A549 (cell line): Measurements from ENCODE around the gene GALNT7. TPM values are rescaled to one million over a fixed set of nuclear protein-coding genes. Genes with fewer than 3 reads are reported as not detected.

Experiments used
- ATAC-seq, 2 experiments: fragments of 200-7000 bp in 1 of 2; fragments of >200 bp in 1 of 2; cut with Nextera tagmentation in 1 of 2; cut with Tn5 transposase in 1 of 2; 3 replicates each; pipeline versions ENCODE4 v1.8.0 to v1.9.1; 2018 to 2020; ENCODE audit warnings: mild to moderate bottlenecking in 1 of 2, moderate library complexity in 1 of 2
- CTCF ChIA-PET: fragments of 300-600 bp; sonication (Branson Sonifier 250); formaldehyde crosslinking; extraction: SDS; loops from one replicate; lab custom pipeline; 2021; ENCODE audit warnings: antibody characterized with exemption, inconsistent platforms; lab: Yijun Ruan, JAX
- POLR2A ChIA-PET: fragments of 350-600 bp; formaldehyde crosslinking; extraction: SDS; loops from one replicate; lab custom pipeline; 2021; ENCODE audit warnings: antibody characterized with exemption, inconsistent platforms; lab: Yijun Ruan, JAX
- DNase-seq, 2 experiments: peaks; one replicate each; pipeline versions ENCODE4 v3.0.0 to v3.0.0-alpha.2; 2011 to 2016; ENCODE audit warnings: low read depth in 1 of 2, low spot score in 1 of 2
- FAIRE-seq: peaks from 2 replicates; lab custom pipeline; 2011; peaks lifted over from hg19 to GRCh38; lab: Jason Lieb, UNC
- H3K27ac ChIP-seq, 2 experiments: fragments of >200 bp; sonication (Bioruptor Twin); formaldehyde crosslinking; 3 replicates each; pipeline ENCODE4 v1.5.1; 2016 to 2017
- H3K4me1 ChIP-seq: fragments of >200 bp; sonication (Bioruptor Twin); formaldehyde crosslinking; 3 replicates; pipeline ENCODE4 v1.6.1; 2016
- H3K4me2 ChIP-seq: fragments of >200 bp; sonication (Bioruptor Twin); formaldehyde crosslinking; 3 replicates; pipeline ENCODE4 v1.6.1; 2016
- H3K4me3 ChIP-seq: fragments of >200 bp; sonication (Bioruptor Twin); formaldehyde crosslinking; 3 replicates; pipeline ENCODE4 v1.5.1; 2016
- H3K9me3 ChIP-seq: fragments of >200 bp; sonication (Bioruptor Twin); formaldehyde crosslinking; 3 replicates; pipeline ENCODE4 v1.6.1; 2016
- CBX8 ChIP-seq: fragments of 200-600 bp; sonication (generic); IDR thresholded peaks from 2 replicates; pipeline ENCODE4 v1.6.1; 2016
- CEBPB ChIP-seq, 2 experiments: fragments of >200 bp in 1 of 2; sonication (Bioruptor Twin) in 1 of 2; formaldehyde crosslinking in 1 of 2; IDR thresholded peaks; 2 replicates each; pipeline ENCODE4 v1.6.1; 2012 to 2016
- CHD4 ChIP-seq: fragments of 200-600 bp; sonication (generic); IDR thresholded peaks from 2 replicates; pipeline ENCODE4 v1.6.1; 2016; ENCODE audit warnings: antibody characterized with exemption, mild to moderate bottlenecking, borderline replicate concordance
- EHMT2 ChIP-seq: fragments of 200-600 bp; sonication (generic); IDR thresholded peaks from 2 replicates; pipeline ENCODE4 v1.6.1; 2016; ENCODE audit warnings: antibody characterized with exemption, low read depth, mild to moderate bottlenecking, moderate library complexity
- FOSB ChIP-seq: fragments of 250-450 bp; sonication (Bioruptor Pico); IDR thresholded peaks from 2 replicates; pipeline ENCODE4 v1.5.0; 2020; ENCODE audit warnings: mild to moderate bottlenecking, moderate library complexity
- GATA3 ChIP-seq: IDR thresholded peaks from 2 replicates; pipeline ENCODE4 v1.6.1; 2012; ENCODE audit warnings: borderline replicate concordance
- HES2 ChIP-seq: fragments of >200 bp; sonication (Bioruptor Twin); formaldehyde crosslinking; IDR thresholded peaks from 2 replicates; pipeline ENCODE4 v1.6.1; 2016
- HOXB5 ChIP-seq: fragments of 250-450 bp; sonication (Bioruptor Pico); IDR thresholded peaks from 2 replicates; pipeline ENCODE4 v1.5.0; 2020; ENCODE audit warnings: mild to moderate bottlenecking, moderate library complexity
- KDM1A ChIP-seq: fragments of 200-600 bp; sonication (generic); IDR thresholded peaks from 2 replicates; pipeline ENCODE4 v1.6.1; 2016; ENCODE audit warnings: low read depth, mild to moderate bottlenecking
- MAZ ChIP-seq: fragments of 150-350 bp; IDR thresholded peaks from 2 replicates; pipeline ENCODE4 v1.6.1; 2014; ENCODE audit warnings: antibody characterized with exemption, low read depth, low read length, borderline replicate concordance
- MYC ChIP-seq: IDR thresholded peaks from 2 replicates; pipeline ENCODE4 v1.6.1; 2012; ENCODE audit warnings: mild to moderate bottlenecking, inconsistent platforms, low read length, improper control_type of control experiment, borderline replicate concordance
- NFE2L2 ChIP-seq: fragments of 150-350 bp; conservative IDR thresholded peaks from 2 replicates; pipeline ENCODE4 v1.6.1; 2014; ENCODE audit warnings: low read length
- PHF8 ChIP-seq: fragments of 200-600 bp; sonication (generic); IDR thresholded peaks from 2 replicates; pipeline ENCODE4 v1.6.1; 2016; ENCODE audit warnings: low read depth, mild to moderate bottlenecking, antibody characterized with exemption, moderate library complexity, borderline replicate concordance
- POLR2AphosphoS2 ChIP-seq: conservative IDR thresholded peaks from 2 replicates; pipeline ENCODE4 v1.6.1; 2012; ENCODE audit warnings: low read length, improper control_type of control experiment, inconsistent platforms
- RARB ChIP-seq: fragments of 250-450 bp; sonication (Bioruptor Pico); IDR thresholded peaks from 2 replicates; pipeline ENCODE4 v1.8.0; 2021; ENCODE audit warnings: mild to moderate bottlenecking, moderate library complexity
- REST ChIP-seq: fragments of 200-600 bp; sonication (generic); IDR thresholded peaks from 2 replicates; pipeline ENCODE4 v1.6.1; 2016; ENCODE audit warnings: antibody characterized with exemption, mild to moderate bottlenecking, moderate library complexity
- ZFP36 ChIP-seq: fragments of 450-650 bp; IDR thresholded peaks from 2 replicates; pipeline ENCODE4 v1.6.1; 2014; ENCODE audit warnings: borderline replicate concordance; ENCODE audit not compliant: partially characterized antibody
- WGBS: methylation state at CpG from one replicate; pipeline ENCODE4 v1.1.6; 2017; ENCODE audit errors: missing lambda C conversion rate; 5-methylcytosine and 5-hydroxymethylcytosine counted together
- polyA plus RNA-seq, 4 experiments: library from polyadenylated mRNA; depleted of rRNA in 3 of 4; stranded (reverse); fragments of >200 nt; fragmentation: RNase III in 1 of 4; extraction: RNeasy Plus Mini Kit Qiagen cat#74134 plus additional on column Dnase treatment in 1 of 4; gene quantifications; 2 replicates in 3 of 4; 3 replicates in 1 of 4; pipeline ENCODE4 v1.2.3, GENCODE V29; 2011 to 2017
- TF ChIP-seq, protein P1 (sequence below): fragments of >200 bp; sonication (Bioruptor Twin); formaldehyde crosslinking; IDR thresholded peaks from 3 replicates; pipeline ENCODE4 v1.6.1; 2016
- TF ChIP-seq, protein P2 (sequence below): IDR thresholded peaks from 2 replicates; pipeline ENCODE4 v1.6.1; 2012
- TF ChIP-seq, protein P3 (sequence below): fragments of 250-450 bp; sonication (Bioruptor Pico); IDR thresholded peaks from 2 replicates; pipeline ENCODE4 v1.5.0; 2020; ENCODE audit warnings: low read depth, mild to moderate bottlenecking, moderate library complexity
- TF ChIP-seq, protein P4 (sequence below): fragments of 250-450 bp; sonication (Bioruptor Pico); IDR thresholded peaks from 2 replicates; pipeline ENCODE4 v1.5.0; 2021; ENCODE audit warnings: mild to moderate bottlenecking, moderate library complexity, borderline replicate concordance

The GALNT7 gene
- polyA plus RNA-seq, 2 of the 4 experiments (the other 2 are of a cell fraction), result 28.8 to 63.6 TPM

- Histone ChIP-seq H3K4me1 (peaks cover 12% of the 10 kb centered on the region; the same call in 2 of the 3 replicates), H3K27ac (peak overlapping the region; percentile 94 to 96), H3K4me2 (peak overlapping the region; percentile 73)
- CTCF ChIA-PET, result interaction anchor here (1.1 to 2.7 kb wide), 2 partner anchors 14 to 87 kb away, joined by 3 to 13 read pairs; no protein-coding TSS in a partner anchor
- ATAC-seq (no peak), DNase-seq (no peak)
- POLR2A ChIA-PET, result interaction anchor here (1.6 to 4.2 kb wide), 3 partner anchors 14 to 165 kb away, joined by 8 to 116 read pairs (median 9); partner anchors contain the start of genes GALNT7 and SAP30
- TF ChIP-seq EHMT2 (no peak), FOSB (CRISPR knock-in tag) (no peak), CEBPB (IDR thresholded peaks at IDR 0.05) (no peak), CBX8 (no peak), REST (no peak), KDM1A (no peak), CHD4 (no peak), MAZ (no peak), GATA3 (no peak), PHF8 (no peak)
- TF ChIP-seq, protein P1, sequence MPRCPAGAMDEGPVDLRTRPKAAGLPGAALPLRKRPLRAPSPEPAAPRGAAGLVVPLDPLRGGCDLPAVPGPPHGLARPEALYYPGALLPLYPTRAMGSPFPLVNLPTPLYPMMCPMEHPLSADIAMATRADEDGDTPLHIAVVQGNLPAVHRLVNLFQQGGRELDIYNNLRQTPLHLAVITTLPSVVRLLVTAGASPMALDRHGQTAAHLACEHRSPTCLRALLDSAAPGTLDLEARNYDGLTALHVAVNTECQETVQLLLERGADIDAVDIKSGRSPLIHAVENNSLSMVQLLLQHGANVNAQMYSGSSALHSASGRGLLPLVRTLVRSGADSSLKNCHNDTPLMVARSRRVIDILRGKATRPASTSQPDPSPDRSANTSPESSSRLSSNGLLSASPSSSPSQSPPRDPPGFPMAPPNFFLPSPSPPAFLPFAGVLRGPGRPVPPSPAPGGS, result no peak
- TF ChIP-seq, protein P2, sequence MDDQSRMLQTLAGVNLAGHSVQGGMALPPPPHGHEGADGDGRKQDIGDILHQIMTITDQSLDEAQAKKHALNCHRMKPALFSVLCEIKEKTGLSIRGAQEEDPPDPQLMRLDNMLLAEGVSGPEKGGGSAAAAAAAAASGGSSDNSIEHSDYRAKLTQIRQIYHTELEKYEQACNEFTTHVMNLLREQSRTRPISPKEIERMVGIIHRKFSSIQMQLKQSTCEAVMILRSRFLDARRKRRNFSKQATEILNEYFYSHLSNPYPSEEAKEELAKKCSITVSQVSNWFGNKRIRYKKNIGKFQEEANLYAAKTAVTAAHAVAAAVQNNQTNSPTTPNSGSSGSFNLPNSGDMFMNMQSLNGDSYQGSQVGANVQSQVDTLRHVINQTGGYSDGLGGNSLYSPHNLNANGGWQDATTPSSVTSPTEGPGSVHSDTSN, result no peak
- TF ChIP-seq, protein P3, sequence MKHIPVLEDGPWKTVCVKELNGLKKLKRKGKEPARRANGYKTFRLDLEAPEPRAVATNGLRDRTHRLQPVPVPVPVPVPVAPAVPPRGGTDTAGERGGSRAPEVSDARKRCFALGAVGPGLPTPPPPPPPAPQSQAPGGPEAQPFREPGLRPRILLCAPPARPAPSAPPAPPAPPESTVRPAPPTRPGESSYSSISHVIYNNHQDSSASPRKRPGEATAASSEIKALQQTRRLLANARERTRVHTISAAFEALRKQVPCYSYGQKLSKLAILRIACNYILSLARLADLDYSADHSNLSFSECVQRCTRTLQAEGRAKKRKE (CRISPR knock-in tag), result no peak
- TF ChIP-seq, all 56 proteins: peak for 0
- WGBS, result under 1% methylated on average over 21 of the region's 21 CpGs
- Histone ChIP-seq H3K4me3 (peak overlapping the region; percentile 99), H3K9me3 (no peaks in the 10 kb centered on the region)
- FAIRE-seq, result no peak
These were observed 164.5 kb downstream of the GALNT7 start for GRCh38 chr4:173332963-173333657.

GRCh38 chr4:173333658-173334084 lies 165.1 kb downstream of the GALNT7 start:
- FAIRE-seq (no peak), DNase-seq (peak in 1 of 2 experiments; percentile 2), ATAC-seq (peak; percentile 2 to 19; a peak in 5 of 6 replicates)
- no CpG with 5 or more reads among the region's 53 CpGs for WGBS
- Histone ChIP-seq H3K4me2 (peak overlapping the region; percentile 73), H3K4me3 (peak overlapping the region; percentile 99), H3K4me1 (peaks cover 12% of the 10 kb centered on the region; the same call in 2 of the 3 replicates), H3K27ac (peak overlapping the region; percentile 94 to 96), H3K9me3 (no peaks in the 10 kb centered on the region)
- CTCF ChIA-PET, result interaction anchor here (1.1 to 2.7 kb wide), 3 partner anchors 15 to 87 kb away, joined by 3 to 13 read pairs (median 5); no protein-coding TSS in a partner anchor
- POLR2A ChIA-PET, result interaction anchor here (0.9 to 4.2 kb wide), 7 partner anchors 9 to 950 kb away, joined by 3 to 116 read pairs (median 8); partner anchors contain the start of genes CEP44, FBXO8, GALNT7 and SAP30
- TF ChIP-seq CEBPB (IDR thresholded peaks at IDR 0.05), result no peak
- TF ChIP-seq HES2, result no peak
- TF ChIP-seq ZFP36, result no peak
- no peak for TF ChIP-seq RARB (CRISPR knock-in tag)
- TF ChIP-seq REST, result no peak
- no peak for TF ChIP-seq NFE2L2
- TF ChIP-seq, protein P4, sequence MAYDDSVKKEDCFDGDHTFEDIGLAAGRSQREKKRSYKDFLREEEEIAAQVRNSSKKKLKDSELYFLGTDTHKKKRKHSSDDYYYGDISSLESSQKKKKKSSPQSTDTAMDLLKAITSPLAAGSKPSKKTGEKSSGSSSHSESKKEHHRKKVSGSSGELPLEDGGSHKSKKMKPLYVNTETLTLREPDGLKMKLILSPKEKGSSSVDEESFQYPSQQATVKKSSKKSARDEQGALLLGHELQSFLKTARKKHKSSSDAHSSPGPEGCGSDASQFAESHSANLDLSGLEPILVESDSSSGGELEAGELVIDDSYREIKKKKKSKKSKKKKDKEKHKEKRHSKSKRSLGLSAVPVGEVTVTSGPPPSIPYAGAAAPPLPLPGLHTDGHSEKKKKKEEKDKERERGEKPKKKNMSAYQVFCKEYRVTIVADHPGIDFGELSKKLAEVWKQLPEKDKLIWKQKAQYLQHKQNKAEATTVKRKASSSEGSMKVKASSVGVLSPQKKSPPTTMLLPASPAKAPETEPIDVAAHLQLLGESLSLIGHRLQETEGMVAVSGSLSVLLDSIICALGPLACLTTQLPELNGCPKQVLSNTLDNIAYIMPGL (CRISPR knock-in tag), result no peak
- TF ChIP-seq MYC, result no peak
- no peak for TF ChIP-seq HOXB5 (CRISPR knock-in tag)
- no peak for TF ChIP-seq POLR2AphosphoS2
